LHCN-M2 (cell line): Measurements from ENCODE around the gene HEATR3. TPM values are rescaled to one million over a fixed set of nuclear protein-coding genes. Genes with fewer than 3 reads are reported as not detected.

Experiments used
- DNase-seq: peaks from one replicate; pipeline ENCODE4 v3.0.0-alpha.2; 2012; ENCODE audit warnings: low read depth
- total RNA-seq: library from RNA; depleted of rRNA; stranded (reverse); fragments of >200 nt; gene quantifications from 2 replicates; pipeline ENCODE4 v1.2.3, GENCODE V29; 2014

The HEATR3 gene
- total RNA-seq, 1 experiment from 2014 or later, result 38.6 TPM

- DNase-seq, result no peak
These were observed 9.5 kb upstream of the HEATR3 start for GRCh38 chr16:50056226-50056625.

- no peak for DNase-seq
These were observed 7.5 kb upstream of the HEATR3 start for GRCh38 chr16:50058091-50058771.

- no peak for DNase-seq
These were observed 6.7 kb upstream of the HEATR3 start for GRCh38 chr16:50059111-50059510.

GRCh38 chr16:50059669-50060068 lies 6.1 kb upstream of the HEATR3 start:
- no peak for DNase-seq

GRCh38 chr16:50061326-50061725 lies 4.4 kb upstream of the HEATR3 start:
- no peak for DNase-seq

GRCh38 chr16:50065241-50065623 lies 538 bp upstream of the HEATR3 start:
- no peak for DNase-seq

- DNase-seq, result no peak
These were observed 916 bp downstream of the HEATR3 start for GRCh38 chr16:50066482-50067289.

GRCh38 chr16:50067290-50067853 lies 1.6 kb downstream of the HEATR3 start:
- DNase-seq, result peak; percentile 59

GRCh38 chr16:50068550-50068949 lies 2.8 kb downstream of the HEATR3 start:
- DNase-seq, result peak; percentile 14

GRCh38 chr16:50069060-50069459 lies 3.3 kb downstream of the HEATR3 start:
- DNase-seq, result no peak

GRCh38 chr16:50071075-50071671 lies 5.4 kb downstream of the HEATR3 start:
- DNase-seq, result no peak

GRCh38 chr16:50072730-50073129 lies 7.0 kb downstream of the HEATR3 start:
- no peak for DNase-seq

GRCh38 chr16:50079397-50080140 lies 13.8 kb downstream of the HEATR3 start:
- DNase-seq, result no peak

- no peak for DNase-seq
These were observed 15.8 kb downstream of the HEATR3 start for GRCh38 chr16:50081428-50082018.

GRCh38 chr16:50083996-50084395 lies 18.2 kb downstream of the HEATR3 start:
- no peak for DNase-seq

GRCh38 chr16:50086176-50086575 lies 20.4 kb downstream of the HEATR3 start:
- no peak for DNase-seq

- no peak for DNase-seq
These were observed 22.5 kb downstream of the HEATR3 start for GRCh38 chr16:50088302-50088701.

GRCh38 chr16:50092891-50093290 lies 27.1 kb downstream of the HEATR3 start:
- no peak for DNase-seq

GRCh38 chr16:50093607-50094539 lies 28.1 kb downstream of the HEATR3 start:
- no peak for DNase-seq

- DNase-seq, result peak; percentile 11
These were observed 31.0 kb downstream of the HEATR3 start for GRCh38 chr16:50096791-50097190.
